ENCODE data around the gene KCNMB2.

DNA sequence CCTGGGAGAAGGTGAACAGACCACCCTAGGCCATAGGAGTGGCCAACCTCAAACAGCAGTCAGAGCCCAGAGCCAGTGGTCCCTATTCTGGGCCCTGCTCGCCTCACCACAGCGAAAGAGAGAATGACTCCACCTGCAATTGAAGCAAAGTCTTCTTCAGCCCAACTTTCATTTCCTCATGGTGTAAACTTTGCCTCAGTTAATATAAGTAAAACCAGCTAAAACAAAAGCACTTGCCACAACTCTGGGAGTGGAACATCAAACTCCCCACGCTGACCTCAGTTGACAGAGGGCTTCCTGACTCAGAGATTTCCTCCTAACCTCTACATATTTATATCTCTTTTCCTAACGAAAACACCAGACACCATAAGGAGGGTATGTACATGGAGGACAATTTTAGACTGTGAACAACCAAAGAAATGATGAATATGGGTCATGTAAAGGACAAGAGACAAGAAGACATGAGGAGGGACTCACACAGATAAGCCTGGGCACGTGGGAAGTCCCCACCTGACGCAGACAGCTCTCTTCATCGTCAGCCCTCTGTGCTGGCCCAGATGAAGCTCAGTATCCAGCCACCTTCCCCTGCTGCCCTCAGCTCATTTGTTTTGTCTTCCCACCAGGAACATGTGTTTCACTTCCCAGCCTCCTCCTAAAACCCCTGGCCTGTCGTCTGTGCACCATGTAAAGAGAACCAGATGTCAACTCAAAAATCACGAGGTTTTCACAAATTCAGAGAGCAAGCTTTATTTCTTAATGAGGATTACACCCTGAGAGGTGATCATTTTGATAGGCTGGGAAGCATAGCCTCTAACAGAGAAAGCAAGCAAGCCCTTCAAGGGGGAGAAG, 140.9 kb downstream of the KCNMB2 start:
- TF ChIP-seq, protein P1, sequence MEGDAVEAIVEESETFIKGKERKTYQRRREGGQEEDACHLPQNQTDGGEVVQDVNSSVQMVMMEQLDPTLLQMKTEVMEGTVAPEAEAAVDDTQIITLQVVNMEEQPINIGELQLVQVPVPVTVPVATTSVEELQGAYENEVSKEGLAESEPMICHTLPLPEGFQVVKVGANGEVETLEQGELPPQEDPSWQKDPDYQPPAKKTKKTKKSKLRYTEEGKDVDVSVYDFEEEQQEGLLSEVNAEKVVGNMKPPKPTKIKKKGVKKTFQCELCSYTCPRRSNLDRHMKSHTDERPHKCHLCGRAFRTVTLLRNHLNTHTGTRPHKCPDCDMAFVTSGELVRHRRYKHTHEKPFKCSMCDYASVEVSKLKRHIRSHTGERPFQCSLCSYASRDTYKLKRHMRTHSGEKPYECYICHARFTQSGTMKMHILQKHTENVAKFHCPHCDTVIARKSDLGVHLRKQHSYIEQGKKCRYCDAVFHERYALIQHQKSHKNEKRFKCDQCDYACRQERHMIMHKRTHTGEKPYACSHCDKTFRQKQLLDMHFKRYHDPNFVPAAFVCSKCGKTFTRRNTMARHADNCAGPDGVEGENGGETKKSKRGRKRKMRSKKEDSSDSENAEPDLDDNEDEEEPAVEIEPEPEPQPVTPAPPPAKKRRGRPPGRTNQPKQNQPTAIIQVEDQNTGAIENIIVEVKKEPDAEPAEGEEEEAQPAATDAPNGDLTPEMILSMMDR (IDR thresholded peaks at IDR 0.05; ENCODE audit: insufficient read depth, low read length): no peak
- TF ChIP-seq SPI1 (IDR thresholded peaks at IDR 0.05; ENCODE audit: borderline replicate concordance, low read depth): no peak

All from HL-60 (cell line).